ENCODE measurements around the gene ZNF593. TPM values are rescaled to one million over a fixed set of nuclear protein-coding genes. Genes with fewer than 3 reads are reported as not detected.
A peak's percentile ranks its signal among the peaks of the same experiment; 100 is the strongest.

ZNF593 gene
- total and polyA plus RNA-seq, 9 of the 15 experiments (the other 6 are each of a cell fraction or from before 2014, with no cell fraction given), result 9.8 to 334 (median 48.2) TPM

DNA sequence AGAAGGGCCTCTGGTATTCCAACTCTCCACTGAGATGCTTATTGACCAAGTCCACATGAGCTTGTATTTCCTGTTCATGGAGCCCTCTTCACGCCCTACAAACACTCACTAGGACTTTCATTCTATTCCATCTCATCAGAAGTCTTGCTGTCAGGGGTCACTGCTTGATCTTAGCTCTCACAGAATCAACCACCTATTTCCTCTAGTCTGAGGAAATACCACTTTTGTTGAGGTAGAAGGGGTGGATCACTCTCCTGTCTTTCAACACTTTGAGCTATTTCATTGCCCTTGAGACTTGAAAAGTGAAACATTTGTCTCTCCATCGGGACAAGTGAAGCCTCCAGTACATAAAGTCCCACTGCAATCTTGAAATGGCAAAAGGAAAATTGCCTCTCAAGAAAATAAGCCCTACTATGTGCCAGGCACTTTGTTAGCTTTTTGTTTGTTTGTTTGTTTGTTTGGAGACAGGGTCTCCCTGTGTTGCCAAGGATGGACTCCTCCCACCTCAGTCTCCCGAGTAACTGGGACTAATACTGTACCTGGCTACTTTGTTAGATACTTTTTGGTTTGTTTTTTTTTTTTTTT is 30.6 kb upstream of the ZNF593 start (continued):
- TF ChIP-seq, protein P1, sequence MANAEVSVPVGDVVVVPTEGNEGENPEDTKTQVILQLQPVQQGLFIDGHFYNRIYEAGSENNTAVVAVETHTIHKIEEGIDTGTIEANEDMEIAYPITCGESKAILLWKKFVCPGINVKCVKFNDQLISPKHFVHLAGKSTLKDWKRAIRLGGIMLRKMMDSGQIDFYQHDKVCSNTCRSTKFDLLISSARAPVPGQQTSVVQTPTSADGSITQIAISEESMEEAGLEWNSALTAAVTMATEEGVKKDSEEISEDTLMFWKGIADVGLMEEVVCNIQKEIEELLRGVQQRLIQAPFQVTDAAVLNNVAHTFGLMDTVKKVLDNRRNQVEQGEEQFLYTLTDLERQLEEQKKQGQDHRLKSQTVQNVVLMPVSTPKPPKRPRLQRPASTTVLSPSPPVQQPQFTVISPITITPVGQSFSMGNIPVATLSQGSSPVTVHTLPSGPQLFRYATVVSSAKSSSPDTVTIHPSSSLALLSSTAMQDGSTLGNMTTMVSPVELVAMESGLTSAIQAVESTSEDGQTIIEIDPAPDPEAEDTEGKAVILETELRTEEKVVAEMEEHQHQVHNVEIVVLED (CRISPR knock-in tag; IDR thresholded peaks at IDR 0.05), result 0 out of 2 replicates have a peak, but pooled peaks have one; percentile 2
- TF ChIP-seq, protein P2, sequence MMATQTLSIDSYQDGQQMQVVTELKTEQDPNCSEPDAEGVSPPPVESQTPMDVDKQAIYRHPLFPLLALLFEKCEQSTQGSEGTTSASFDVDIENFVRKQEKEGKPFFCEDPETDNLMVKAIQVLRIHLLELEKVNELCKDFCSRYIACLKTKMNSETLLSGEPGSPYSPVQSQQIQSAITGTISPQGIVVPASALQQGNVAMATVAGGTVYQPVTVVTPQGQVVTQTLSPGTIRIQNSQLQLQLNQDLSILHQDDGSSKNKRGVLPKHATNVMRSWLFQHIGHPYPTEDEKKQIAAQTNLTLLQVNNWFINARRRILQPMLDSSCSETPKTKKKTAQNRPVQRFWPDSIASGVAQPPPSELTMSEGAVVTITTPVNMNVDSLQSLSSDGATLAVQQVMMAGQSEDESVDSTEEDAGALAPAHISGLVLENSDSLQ (IDR thresholded peaks at IDR 0.05), result peak; percentile 72
- peak; percentile 31; the same call in 1 of the 2 replicates for TF ChIP-seq L3MBTL2 (IDR thresholded peaks at IDR 0.05)
- TF ChIP-seq, protein P3, sequence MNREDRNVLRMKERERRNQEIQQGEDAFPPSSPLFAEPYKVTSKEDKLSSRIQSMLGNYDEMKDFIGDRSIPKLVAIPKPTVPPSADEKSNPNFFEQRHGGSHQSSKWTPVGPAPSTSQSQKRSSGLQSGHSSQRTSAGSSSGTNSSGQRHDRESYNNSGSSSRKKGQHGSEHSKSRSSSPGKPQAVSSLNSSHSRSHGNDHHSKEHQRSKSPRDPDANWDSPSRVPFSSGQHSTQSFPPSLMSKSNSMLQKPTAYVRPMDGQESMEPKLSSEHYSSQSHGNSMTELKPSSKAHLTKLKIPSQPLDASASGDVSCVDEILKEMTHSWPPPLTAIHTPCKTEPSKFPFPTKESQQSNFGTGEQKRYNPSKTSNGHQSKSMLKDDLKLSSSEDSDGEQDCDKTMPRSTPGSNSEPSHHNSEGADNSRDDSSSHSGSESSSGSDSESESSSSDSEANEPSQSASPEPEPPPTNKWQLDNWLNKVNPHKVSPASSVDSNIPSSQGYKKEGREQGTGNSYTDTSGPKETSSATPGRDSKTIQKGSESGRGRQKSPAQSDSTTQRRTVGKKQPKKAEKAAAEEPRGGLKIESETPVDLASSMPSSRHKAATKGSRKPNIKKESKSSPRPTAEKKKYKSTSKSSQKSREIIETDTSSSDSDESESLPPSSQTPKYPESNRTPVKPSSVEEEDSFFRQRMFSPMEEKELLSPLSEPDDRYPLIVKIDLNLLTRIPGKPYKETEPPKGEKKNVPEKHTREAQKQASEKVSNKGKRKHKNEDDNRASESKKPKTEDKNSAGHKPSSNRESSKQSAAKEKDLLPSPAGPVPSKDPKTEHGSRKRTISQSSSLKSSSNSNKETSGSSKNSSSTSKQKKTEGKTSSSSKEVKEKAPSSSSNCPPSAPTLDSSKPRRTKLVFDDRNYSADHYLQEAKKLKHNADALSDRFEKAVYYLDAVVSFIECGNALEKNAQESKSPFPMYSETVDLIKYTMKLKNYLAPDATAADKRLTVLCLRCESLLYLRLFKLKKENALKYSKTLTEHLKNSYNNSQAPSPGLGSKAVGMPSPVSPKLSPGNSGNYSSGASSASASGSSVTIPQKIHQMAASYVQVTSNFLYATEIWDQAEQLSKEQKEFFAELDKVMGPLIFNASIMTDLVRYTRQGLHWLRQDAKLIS (CRISPR knock-in tag; IDR thresholded peaks at IDR 0.05), result no peak
- TF ChIP-seq LARP7 (IDR thresholded peaks at IDR 0.05), result peak; percentile 76; the same call in 1 of the 2 replicates
- TF ChIP-seq EHMT2 (IDR thresholded peaks at IDR 0.05), result no peak
- no peak for TF ChIP-seq STAT5A (IDR thresholded peaks at IDR 0.05; ENCODE audit: borderline replicate concordance, low read length)
- TF ChIP-seq MBD2 (IDR thresholded peaks at IDR 0.05; ENCODE audit: borderline replicate concordance, low read depth), result peak; percentile 3; the same call in 1 of the 2 replicates
- TF ChIP-seq KDM1A (IDR thresholded peaks at IDR 0.05), result 0 out of 4 replicates have a peak, but pooled peaks of 1 of the 2 experiments have one; percentile 14
- no peak for TF ChIP-seq ETV5 (CRISPR knock-in tag; IDR thresholded peaks at IDR 0.05; ENCODE audit: low read depth)
- peak in 1 of 2 experiments; percentile 43; a peak in 1 of 4 replicates for TF ChIP-seq FOXA3 (CRISPR knock-in tag; conservative IDR thresholded peaks at IDR 0.05 in 1 of 2, IDR thresholded peaks at IDR 0.05 in 1 of 2)
- TF ChIP-seq, protein P4, sequence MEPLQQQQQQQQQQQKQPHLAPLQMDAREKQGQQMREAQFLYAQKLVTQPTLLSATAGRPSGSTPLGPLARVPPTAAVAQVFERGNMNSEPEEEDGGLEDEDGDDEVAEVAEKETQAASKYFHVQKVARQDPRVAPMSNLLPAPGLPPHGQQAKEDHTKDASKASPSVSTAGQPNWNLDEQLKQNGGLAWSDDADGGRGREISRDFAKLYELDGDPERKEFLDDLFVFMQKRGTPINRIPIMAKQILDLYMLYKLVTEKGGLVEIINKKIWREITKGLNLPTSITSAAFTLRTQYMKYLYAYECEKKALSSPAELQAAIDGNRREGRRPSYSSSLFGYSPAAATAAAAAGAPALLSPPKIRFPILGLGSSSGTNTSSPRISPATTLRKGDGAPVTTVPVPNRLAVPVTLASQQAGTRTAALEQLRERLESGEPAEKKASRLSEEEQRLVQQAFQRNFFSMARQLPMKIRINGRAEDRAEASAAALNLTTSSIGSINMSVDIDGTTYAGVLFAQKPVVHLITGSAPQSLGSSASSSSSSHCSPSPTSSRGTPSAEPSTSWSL (CRISPR knock-in tag; IDR thresholded peaks at IDR 0.05; ENCODE audit: borderline replicate concordance), result no peak
- TF ChIP-seq ZBTB1 (CRISPR knock-in tag; IDR thresholded peaks at IDR 0.05; ENCODE audit: borderline replicate concordance, low read depth), result no peak
- no peak for TF ChIP-seq MAZ (CRISPR knock-in tag; conservative IDR thresholded peaks at IDR 0.05 in 1 of 2, IDR thresholded peaks at IDR 0.05 in 1 of 2)
- TF ChIP-seq ZBTB8A (IDR thresholded peaks at IDR 0.05; ENCODE audit: partially characterized antibody), result no peak
- TF ChIP-seq MTA1 (IDR thresholded peaks at IDR 0.05; ENCODE audit: borderline replicate concordance), result peak; percentile 48; the same call in 1 of the 2 replicates
- 0 out of 2 replicates have a peak, but pooled peaks have one; percentile 2 for TF ChIP-seq IFI16 (CRISPR knock-in tag; IDR thresholded peaks at IDR 0.05)
- no peak for TF ChIP-seq NR3C1 (CRISPR knock-in tag; IDR thresholded peaks at IDR 0.05)
- no peak for TF ChIP-seq PML (IDR thresholded peaks at IDR 0.05; ENCODE audit: low read length)
- TF ChIP-seq KLF16 (IDR thresholded peaks at IDR 0.05), result no peak
- peak; percentile 77 for TF ChIP-seq BCOR (IDR thresholded peaks at IDR 0.05)
- no peak for TF ChIP-seq KLF13 (tag; IDR thresholded peaks at IDR 0.05; ENCODE audit: borderline replicate concordance, low read depth)
